Left forelimb (tissue), 1 donor: ENCODE results near the gene MYO1E.
"Not testable (repeated sequence)": the region's sequence is repeated elsewhere in the genome, so short reads cannot be mapped to it uniquely, and the experiment has no call there.

Source experiments
- DNase-seq: peaks from one replicate; pipeline ENCODE4 v3.0.0-alpha.2; 2018; ENCODE audit warnings: low spot score

Gene MYO1E

DNA sequence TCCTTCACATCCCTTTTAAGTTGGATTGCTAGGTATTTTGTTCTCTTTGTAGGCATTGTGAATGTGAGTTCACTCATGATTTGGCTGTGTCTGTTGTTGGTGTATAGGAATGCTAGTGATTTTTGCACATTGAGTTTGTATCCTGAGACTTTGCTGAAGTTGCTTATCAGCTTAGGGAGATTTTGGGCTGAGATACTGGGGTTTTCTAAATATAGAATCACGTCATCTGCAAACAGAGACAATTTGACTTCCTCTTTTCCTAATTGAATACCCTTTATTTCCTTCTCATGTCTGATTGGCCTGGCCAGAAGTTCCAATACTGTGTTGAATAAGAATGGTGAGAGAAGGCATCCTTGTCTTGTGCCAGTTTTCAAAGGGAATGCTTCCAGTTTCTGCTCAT lies 245.4 kb downstream of the MYO1E start:
- DNase-seq, result not testable (repeated sequence)

GRCh38 chr15:59125683-59126082 lies 247.0 kb downstream of the MYO1E start:
- DNase-seq, result not testable (repeated sequence)

DNA sequence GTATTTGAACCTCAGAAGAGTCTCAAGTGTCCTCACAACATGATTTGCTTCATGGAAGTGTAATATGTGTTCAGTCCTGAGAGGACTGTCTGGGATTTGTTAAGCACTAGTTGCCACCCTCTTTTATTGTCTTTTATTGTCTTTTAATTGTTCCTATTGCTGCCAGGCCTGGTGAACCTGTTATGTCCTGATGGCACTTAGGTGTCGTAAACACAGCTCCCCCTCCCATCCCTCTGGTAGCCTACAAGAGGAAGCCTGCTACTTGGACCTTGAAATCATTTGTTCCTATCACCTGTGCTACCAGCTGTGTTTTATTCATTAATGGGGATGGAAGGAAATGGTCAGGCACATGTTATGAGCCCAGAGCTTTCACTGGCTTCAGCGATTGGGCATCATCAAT lies 248.4 kb downstream of the MYO1E start:
- no peak for DNase-seq

GRCh38 chr15:59120937-59121336 lies 251.7 kb downstream of the MYO1E start:
- no peak for DNase-seq

- DNase-seq, result no peak
Measured at GRCh38 chr15:59119625-59120024, 253.0 kb downstream of the MYO1E start.

DNA sequence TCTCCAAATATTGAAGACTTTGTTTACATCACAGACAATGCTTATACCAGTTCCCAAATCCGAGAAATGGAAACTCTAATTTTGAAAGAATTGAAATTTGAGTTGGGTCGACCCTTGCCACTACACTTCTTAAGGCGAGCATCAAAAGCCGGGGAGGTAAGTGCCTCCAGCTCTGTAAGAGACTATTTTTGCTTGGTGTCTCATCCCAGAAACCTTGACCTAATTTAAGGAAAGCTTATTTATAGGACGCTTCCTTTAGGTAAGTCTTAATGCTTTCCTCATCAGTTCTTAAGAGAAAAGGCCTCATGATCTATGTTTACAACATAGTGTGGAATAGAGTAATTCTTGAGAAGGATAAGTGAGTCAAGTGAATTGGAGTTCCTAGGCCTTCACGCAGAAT lies 255.9 kb downstream of the MYO1E start:
- DNase-seq, result no peak

- no peak for DNase-seq
Measured at GRCh38 chr15:59116141-59116540, 256.5 kb downstream of the MYO1E start.

GRCh38 chr15:59115047-59115446 lies 257.6 kb downstream of the MYO1E start:
- no peak for DNase-seq

DNA sequence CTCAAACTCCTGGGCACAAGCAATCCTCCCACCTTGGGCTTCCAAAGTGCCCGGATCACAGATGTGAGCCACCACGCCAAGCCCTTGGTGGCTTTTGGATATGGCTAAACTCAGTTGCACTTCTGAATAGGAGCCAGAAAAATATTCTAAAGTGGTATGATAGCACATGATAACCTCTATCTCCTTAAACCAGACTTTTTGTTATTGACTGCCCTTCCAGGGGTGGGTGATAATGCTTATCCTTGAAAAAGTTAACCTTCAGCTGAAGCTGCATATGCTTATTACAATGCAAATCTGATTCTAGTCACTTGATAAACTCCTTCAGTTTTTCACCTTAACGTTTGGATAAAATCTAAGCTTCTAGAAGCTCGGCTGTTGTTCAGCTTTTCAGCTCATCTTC lies 261.4 kb downstream of the MYO1E start:
- DNase-seq, result no peak

- DNase-seq, result no peak
Measured at GRCh38 chr15:59105854-59106253, 266.8 kb downstream of the MYO1E start.

DNA sequence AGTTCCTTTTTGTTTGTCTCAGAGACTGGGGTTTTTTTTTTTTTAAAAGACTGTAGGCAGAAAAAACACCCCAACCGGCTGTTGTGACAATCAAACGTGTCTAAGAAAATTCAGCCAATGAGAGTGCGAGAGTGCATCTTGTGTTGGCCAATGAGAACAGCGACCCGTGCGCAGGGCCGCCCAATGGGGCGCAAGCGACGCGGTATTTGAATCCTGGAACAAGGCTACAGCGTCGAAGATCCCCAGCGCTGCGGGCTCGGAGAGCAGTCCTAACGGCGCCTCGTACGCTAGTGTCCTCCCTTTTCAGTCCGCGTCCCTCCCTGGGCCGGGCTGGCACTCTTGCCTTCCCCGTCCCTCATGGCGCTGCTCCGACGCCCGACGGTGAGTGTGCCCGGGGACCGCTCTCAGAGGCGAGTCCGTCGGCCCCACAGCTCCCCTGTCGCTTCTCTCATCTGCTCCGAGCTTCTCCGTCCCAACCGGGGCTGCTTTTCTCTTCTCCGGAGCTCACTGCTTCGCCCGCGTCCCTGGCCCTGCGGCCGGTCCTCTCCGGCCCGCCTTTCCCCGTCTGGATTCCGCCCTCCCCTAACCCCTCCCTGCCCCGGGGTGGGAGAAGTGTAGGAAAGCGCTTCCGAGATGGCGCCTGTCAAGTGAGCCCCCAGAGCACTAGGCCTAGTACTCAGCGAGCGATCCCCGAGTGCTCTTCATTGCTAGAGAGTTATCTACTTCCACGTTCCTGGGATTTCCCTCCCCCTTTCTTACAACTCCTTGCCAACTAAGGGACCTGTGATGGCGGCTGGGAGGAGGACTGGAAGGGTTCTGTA lies 267.5 kb downstream of the MYO1E start, which contains the start of gene CCNB2:
Gene CCNB2, plus strand, starts transcription at position 235 of the 821 bp plus-strand sequence. Its CDS starts 123 bp downstream, at position 358.
- DNase-seq, result peak; percentile 91

GRCh38 chr15:59104602-59104911 lies 268.1 kb downstream of the MYO1E start:
- no peak for DNase-seq

DNA sequence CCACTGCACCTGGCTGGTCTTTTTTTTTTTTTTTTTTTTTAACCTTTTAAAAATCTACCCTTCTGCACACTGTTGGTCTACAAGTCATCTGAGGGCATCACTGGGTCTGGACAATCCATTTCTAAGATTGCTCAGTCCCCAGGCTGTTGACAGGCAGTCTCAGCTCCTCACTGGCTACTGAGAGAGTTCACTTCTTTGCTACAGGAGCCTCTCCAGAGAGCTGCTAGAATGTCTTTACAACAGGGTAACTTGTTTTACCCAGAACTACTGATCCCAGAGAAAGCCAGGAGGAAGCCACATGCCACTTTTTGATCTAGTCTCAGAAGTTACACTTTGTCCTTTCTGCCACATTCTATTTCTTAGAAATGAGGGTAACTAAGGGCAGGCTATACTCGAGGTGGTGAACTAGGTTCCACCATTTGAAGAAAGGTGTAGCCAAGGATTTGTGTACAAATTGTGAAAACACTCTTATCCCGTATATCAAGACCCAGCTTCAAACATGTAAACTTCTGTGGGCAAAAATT lies 273.4 kb downstream of the MYO1E start:
- DNase-seq, result no peak

DNA sequence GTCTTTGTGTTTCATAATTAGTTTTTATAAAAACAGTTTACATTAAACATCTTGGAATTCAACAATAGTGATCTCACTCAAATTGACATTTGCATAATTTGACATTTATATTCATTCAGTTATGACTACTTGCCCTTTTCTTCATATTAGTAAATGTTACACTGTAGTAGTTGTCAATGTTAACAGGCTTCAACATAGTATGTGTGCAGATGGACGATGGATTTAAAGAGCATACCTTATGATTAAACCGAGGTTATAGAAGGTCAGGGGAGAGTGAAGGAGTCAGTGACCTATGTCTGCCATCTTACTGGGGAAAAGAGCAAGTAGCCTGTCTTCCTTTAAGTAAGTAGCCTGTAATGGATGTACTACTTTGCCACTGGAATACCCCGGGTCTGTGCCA lies 276.2 kb downstream of the MYO1E start:
- DNase-seq, result no peak

DNA sequence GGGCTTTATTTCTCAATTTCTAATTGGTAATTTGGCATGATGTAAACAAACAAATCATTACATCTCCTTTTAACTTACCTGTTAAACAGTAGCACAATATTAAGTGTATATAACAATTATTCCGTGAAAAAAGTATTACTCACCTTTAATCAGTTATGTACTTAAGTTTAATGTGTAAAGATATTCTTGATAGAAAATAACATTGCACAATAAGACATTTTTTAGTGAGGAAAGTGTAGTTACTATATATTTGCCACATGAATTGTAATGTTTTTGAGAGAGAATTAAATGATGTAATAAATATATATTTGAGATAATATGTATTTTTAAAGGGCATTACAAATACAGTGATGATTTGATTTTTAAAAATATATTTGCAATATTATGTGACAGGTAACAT lies 278.6 kb downstream of the MYO1E start:
- no peak for DNase-seq

DNA sequence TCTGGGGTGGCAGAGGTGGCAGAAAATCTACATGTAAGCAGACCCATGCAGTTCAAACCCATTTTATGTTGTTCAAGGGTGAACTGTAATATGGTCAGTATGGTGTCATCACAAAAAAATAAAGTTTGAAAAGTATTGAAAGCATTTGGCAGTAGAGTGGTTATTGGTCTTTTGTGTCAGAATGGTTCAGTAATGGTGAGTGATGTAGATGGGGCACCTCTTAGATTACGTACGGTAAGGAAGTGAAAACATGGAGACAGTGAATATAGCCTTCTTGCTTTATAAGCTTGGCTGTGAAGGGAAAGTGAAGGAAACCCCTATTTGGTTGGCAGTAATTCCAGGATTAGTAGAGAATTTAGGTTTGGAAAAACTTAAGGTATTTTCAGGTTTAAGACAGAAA lies 284.9 kb downstream of the MYO1E start:
- no peak for DNase-seq
